GM12892 (cell line): ENCODE data around the gene CD109.

ENCODE experiments used
- POLR2A ChIP-seq: IDR thresholded peaks from 2 replicates; pipeline ENCODE4 v1.6.1; 2011; ENCODE audit warnings: low read depth, low read length, control low read depth
- POLR2AphosphoS5 ChIP-seq: IDR thresholded peaks from 2 replicates; pipeline ENCODE4 v1.6.1; 2011; ENCODE audit warnings: low read depth, low read length, control low read depth
- TAF1 ChIP-seq: IDR thresholded peaks from 2 replicates; pipeline ENCODE4 v1.6.1; 2011; ENCODE audit warnings: low read depth, mild to moderate bottlenecking, control low read depth, low read length, borderline replicate concordance

- TF ChIP-seq POLR2A (no peak), TAF1 (no peak), POLR2AphosphoS5 (no peak)
Observed at GRCh38 chr6:73710948-73711347, 14.9 kb downstream of the CD109 start.
